GM12872 (cell line): Measurements from ENCODE around the gene ZNF581.

ENCODE experiments used
- CTCF ChIP-seq: IDR thresholded peaks from 3 replicates; pipeline ENCODE4 v1.5.1; 2011; ENCODE audit warnings: low read depth, mild to moderate bottlenecking, low read length, moderate library complexity; ENCODE audit not compliant: insufficient read depth

Gene ZNF581

DNA sequence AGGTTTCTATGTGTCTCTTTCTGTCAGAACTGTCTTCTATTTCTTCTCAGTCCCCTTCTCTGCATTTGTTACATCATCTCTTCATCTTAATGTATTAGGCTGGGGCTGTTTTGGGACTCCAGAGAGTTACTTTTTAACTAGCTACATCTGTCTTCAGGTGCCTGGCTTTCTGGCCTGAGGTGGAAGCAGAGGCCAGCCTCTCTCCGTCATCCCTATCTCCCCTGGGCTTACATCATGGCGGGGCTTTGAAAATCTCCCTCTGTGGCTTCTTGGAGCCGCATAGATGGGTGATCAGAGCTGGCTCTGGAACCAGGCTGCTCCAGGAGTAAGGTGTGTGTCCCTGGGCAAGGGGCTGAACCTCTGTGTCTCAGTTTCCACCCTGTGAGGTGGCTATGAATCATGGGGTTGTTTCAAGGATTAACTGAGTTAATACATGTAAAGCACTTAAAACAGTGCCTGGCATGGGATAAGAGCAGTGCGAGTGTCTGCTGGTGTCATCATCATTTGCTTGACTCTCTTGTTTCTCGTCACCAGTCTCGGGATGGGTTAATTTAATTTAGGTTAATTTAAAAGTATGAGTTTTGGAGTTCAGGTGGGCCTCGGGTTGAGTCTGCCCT, 33.5 kb downstream of the ZNF581 start:
- no peak for TF ChIP-seq CTCF

DNA sequence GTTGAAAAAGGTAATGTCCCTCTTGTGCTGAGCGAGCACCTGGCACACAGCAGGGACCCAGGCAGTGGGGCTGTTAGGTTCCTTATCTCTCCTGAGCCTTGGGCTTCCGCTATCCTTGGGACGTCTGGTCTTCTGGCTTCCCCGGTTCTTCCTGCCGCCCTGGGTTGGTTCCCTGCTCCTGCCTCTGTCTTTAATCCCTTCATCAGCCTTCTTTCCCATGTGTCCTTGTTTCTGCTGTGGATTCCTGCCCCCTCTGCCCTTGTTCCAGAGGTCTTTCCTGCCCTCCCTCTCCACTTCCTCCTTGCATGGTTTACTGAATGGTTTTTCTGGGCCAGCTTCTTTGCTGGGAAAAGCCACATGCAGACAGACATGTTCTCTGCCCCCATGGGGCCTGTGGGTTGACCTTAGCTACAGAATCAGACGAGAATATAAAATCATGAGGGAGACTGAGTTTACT, 34.2 kb downstream of the ZNF581 start:
- TF ChIP-seq CTCF = no peak

GRCh38 chr19:55678121-55678671, 34.7 kb downstream of the ZNF581 start:
- TF ChIP-seq CTCF = peak; percentile 63

GRCh38 chr19:55679343-55680257, 36.2 kb downstream of the ZNF581 start:
- no peak for TF ChIP-seq CTCF

DNA sequence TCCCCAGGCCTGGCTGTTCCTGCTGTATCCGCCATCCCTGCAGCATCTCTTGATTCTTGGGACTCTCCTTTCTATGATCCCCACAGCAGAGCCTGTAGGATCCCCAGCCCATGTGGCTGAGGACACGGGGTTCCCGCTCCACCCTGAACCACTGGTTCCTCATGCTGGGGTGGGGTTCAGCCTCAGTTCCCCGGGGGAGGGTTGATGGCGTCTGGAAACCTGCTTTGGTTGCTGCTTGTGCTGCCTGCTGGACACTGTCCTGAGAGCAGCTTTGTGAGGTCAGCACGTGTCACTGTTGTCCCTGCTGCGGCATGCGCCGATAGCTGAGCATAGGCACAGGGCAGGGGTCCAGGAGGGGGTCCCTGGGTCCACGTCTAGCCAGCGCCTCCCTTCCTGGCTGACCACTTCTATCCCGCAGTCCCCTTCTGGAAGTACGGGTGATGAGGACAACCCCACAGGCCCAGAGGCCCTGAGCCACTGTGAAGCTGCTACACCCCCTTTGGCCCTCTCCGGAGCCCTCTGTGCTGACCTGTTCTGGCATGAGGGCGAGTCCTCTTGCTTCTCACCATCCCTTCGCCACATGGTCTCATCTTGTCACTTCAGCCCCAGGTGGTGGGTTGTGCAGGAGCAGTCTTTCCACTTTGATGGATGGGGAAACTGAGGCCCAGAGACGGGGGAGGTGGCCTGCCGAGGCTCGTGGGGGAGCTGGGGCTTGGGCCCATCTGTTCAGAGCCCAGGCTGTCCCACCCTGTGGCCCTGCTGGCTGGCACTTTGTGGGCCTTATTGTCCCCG, 37.1 kb downstream of the ZNF581 start:
- no peak for TF ChIP-seq CTCF

DNA sequence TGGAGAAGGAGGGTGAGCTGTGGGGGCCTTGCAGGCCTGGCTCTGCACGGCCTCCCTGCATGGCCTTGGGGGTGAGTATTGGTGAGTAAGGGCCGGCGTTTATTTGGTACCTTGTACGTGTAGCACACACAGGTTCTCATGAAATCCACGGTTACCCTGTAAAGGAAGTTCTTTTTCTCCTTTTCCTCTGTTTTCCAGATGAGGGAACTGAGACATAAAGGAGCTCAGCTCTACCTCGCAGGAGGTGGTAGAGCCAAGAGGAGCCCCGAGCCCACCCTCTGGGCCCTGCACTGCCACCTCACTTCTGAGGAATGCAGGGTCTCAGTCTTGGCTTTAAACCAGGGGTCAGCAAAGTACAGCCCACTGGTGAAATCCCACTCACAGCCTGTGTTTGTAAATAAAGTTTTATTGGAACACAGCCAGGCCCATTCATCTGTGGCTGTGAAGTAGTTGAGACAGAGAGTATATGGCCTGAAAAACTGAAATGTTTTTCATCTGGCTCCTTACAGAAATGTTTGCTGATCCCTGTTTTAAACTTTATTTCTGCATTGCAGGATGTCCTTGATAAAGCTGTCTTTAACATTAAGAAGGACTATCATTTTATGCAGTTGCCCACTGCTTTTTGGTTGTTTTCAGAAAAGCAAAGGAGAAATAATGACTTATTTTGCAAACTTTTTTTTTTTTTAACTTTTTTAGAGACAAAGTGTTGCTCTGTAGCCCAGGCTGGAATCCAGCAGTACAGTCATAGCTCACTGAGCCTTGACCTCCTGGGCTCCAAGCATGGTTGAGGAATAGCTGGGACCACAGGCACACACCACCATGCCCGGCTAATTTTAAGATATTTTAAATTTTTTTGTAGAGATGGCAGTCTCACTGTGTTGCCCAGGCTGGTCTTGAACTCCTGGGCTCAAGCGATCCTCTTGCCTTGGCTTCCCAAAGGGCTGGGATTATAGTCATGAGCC, 38.0 kb downstream of the ZNF581 start:
- TF ChIP-seq CTCF = no peak
